ENCODE data around the gene FAM47B.

Gene FAM47B

DNA sequence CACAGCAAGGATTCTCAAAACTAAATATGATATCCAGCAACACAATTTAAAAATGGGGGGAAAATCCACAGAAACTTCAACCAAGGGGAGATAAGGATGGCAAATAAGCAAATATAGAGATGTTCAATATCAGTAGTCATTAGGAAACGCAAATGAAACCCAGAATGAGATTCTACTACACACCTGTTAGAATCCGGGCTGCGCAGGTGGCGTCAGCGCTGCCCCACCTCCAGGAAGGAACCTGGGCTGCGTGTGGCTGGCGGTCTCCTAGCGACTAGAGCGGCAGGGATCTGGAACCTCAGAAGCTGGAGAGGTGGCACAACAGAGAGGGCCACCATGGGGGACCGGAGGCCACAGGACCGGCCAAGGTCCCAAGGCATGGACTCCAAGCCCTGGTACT lies at the start of gene FAM47B:
Gene FAM47B (plus strand): TSS at position 301 of the 400 bp plus-strand sequence. CDS start 36 bp downstream, at position 337.
- DNase-seq (ENCODE audit: low read depth), result no peak

GRCh38 chrX:34893741-34894140 lies 48.9 kb upstream of the FAM47B start:
- DNase-seq (ENCODE audit: low read depth), result no peak

- no peak for DNase-seq (ENCODE audit: low read depth)
These were observed 41.9 kb upstream of the FAM47B start for GRCh38 chrX:34900691-34901090.

DNA sequence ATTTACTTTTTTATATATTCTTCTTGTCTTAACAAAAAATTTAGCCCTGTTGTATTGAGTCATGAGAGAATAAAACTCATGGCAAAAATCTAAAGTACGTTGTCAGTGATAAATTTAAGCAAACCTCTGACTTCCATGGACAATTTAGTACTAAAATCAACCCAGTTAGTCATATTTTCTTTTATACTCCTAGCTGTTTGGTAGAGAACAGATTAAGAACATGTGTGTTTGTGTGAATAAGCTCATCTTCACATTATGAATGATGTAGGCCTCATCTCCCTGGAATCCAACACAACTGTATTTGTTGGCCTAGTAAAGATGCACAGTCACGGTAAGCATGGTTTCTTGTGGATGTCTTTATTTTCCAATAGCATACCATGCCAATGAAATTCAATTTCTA lies 40.8 kb upstream of the FAM47B start:
- no peak for DNase-seq (ENCODE audit: low read depth)

DNA sequence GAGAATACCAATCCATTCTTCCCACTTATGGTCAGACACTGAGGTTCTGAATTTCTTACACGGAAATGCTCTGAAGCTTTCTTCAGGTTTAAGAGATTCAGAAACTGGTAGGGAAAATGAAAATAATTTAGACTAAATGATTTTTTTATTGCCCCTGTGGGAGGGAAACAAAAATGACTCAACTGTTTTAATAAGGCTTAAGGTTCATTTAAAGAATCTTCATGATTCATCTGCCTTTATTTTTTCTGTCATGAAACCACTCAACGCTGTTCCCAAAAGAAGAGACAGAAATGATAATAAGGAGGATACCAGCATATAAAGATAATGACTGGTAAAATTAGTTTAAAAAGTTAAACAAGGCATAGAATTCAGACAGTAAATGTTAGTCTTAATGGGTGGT lies 39.3 kb upstream of the FAM47B start:
- DNase-seq (ENCODE audit: low read depth), result no peak

- DNase-seq (ENCODE audit: low read depth), result no peak
These were observed 33.4 kb upstream of the FAM47B start for GRCh38 chrX:34909151-34909550.

DNA sequence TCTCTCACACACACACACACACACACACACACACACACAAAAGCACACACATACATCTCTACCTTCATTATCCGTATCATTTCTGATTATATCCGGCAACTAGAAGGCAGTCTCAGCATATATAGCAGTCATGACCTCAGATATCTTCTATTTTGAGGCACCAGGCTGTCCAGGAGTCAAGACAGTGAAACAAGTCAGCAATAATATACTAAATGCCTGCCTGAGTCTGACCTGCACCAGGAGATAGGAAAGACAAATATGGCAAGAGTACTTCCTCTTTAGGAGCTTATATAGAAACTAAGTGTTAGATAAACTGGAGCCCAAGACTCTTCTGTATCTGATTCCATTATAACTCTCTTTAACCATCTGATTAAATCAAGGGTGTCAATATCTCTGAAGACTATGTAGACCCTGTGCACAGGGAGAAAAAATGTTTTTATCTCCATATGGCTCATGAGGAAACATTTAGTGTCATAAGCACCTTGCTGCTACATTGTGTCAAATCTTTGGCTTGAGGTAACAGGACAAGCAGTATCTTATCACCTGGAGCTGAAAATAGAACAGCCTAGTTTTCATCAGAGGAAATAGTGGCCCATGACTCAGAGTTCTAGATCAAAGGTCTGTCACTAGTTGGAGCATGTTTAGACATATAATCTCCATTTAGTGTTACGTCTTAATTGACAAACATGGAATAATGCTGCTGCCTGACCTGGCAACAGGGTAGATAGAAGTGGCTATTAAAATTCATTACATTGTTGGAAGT lies 27.0 kb upstream of the FAM47B start:
- no peak for DNase-seq (ENCODE audit: low read depth)

DNA sequence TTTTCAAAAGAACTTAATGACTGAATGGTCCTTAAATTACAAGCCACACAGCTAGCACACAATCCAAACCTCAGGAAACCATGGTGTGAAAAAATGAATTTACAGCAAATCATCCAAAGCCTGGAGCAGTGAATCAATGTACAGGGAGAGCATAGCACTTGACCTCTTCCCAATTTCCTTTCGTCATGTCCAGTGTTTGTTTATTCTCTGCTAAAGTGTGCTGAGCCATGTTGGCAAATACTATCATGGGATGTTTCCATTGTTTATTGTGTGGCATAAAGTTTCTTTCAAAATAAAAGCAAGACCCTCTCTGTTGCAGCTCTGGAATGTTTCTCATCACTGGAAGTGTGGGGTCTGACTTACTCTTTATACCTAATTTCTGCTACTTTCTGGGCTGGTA lies 25.4 kb upstream of the FAM47B start:
- no peak for DNase-seq (ENCODE audit: low read depth)

- no peak for DNase-seq (ENCODE audit: low read depth)
These were observed 24.4 kb upstream of the FAM47B start for GRCh38 chrX:34918091-34918736.

GRCh38 chrX:34918856-34919255 lies 23.7 kb upstream of the FAM47B start:
- DNase-seq (ENCODE audit: low read depth), result no peak

DNA sequence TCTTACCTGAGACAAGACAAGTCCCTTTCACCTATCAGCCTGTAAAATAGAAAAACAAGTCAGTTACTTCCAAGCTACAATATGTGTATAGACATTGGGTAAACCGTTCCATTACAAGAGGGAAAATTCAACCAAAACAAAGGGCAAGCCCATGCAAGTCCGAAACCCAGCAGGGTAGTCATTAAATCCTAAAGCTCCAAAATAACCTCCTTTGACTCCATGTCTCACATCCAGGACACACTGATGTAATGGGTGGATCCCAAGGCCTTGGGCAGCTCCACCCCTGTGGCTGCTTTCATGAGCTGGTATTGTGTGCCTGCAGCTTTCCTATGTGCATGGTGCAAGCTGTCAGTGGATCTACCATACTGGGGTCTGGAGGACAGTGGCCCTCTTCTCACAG lies 14.7 kb upstream of the FAM47B start:
- no peak for DNase-seq (ENCODE audit: low read depth)

DNA sequence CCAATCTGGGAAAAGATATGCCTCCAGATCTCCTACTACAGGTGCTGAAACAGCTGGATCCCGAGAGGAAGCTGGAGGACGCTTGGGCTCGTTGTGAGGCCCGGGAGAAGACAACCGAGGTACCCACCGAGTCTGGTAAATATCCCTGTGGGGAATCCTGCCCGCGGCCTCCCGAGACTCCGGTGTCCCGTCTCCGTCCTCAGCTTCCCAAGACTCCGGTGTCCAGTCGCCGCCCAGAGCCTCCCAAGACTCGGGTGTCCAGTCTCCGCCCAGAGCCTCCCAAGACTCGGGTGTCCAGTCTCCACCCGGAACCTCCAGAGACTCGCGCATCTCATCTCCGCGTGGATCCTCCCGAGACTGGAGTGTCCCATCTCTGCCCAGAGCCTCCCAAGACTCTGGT lies 639 bp downstream of the FAM47B start:
- DNase-seq (ENCODE audit: low read depth), result no peak

DNA sequence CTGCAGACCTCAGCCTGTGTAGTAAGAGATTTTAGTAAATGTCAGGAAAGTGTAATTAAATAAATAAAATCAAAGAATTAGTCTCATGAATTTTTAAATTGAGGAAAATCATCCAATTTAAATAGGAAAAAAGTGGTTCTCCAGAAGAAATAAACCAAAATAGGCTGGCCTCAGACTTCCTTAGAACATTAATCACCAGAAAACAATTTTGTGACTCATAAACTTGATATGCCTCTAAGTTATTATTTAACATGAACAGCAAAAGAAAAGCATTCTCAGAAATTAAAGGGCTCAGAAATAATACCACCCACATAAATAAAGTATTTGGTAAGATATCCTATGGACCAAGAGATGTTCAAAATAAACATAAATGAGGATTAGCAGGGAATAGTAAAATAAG lies 14.3 kb downstream of the FAM47B start:
- DNase-seq (ENCODE audit: low read depth), result no peak

- no peak for DNase-seq (ENCODE audit: low read depth)
These were observed 19.1 kb downstream of the FAM47B start for GRCh38 chrX:34961662-34962061.

- DNase-seq (ENCODE audit: low read depth), result no peak
These were observed 29.6 kb downstream of the FAM47B start for GRCh38 chrX:34972206-34972605.

DNA sequence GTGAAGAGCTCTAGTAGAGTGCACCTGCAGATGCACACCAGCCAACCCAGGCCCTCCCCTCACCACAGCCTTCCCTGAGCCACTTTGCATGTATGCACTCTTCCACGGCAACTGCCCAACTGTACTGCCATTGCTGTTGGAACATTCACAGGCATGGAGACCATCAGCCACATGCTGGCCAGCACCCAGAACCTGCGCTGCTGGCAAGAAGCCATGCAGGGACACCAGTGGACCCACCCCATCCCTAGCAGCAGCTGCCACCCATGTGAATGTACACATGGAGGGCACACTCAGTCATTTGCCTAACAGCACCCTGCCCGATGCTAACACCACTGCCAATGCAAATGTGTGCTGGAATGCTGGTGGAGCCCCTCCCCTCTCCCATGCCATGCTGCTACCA lies 35.6 kb downstream of the FAM47B start:
- no peak for DNase-seq (ENCODE audit: low read depth)

- DNase-seq (ENCODE audit: low read depth), result no peak
These were observed 45.0 kb downstream of the FAM47B start for GRCh38 chrX:34987646-34988045.

Data from activated T-cell treated with anti-CD3 and anti-CD28 coated beads for 24 hours (primary cell).